Urinary bladder (tissue), 4 donors: Measurements from ENCODE around the gene PCDHB5. TPM values are rescaled to one million over a fixed set of nuclear protein-coding genes. Genes with fewer than 3 reads are reported as not detected.
"Not testable (repeated sequence)": the region's sequence is repeated elsewhere in the genome, so short reads cannot be mapped to it uniquely, and the experiment has no call there.

Experiments
- DNase-seq: peaks from one replicate; pipeline ENCODE4 v3.0.0-alpha.2; 2015; ENCODE audit errors: extremely low spot score
- H3K27ac ChIP-seq: one replicate; pipeline ENCODE4 v1.5.1; 2013; ENCODE audit warnings: low read depth, mild to moderate bottlenecking, moderate library complexity
- H3K36me3 ChIP-seq: one replicate; pipeline ENCODE4 v1.6.1; 2013; ENCODE audit warnings: mild to moderate bottlenecking, moderate library complexity; ENCODE audit not compliant: insufficient read depth
- H3K4me1 ChIP-seq: one replicate; pipeline ENCODE4 v1.6.1; 2013; ENCODE audit warnings: mild to moderate bottlenecking, moderate library complexity; ENCODE audit not compliant: insufficient read depth
- H3K4me3 ChIP-seq: one replicate; pipeline ENCODE4 v1.5.1; 2013; ENCODE audit warnings: low read depth, low read length
- WGBS: extraction: QIAGEN DNeasy Blood & Tissue Kit; methylation state at CpG from one replicate; pipeline ENCODE4 v1.1.7; 2013; 5-methylcytosine and 5-hydroxymethylcytosine counted together
- polyA plus RNA-seq: library from polyadenylated mRNA; stranded (reverse); fragments of 200-250 nt; gene quantifications from one replicate; pipeline ENCODE4 v1.2.3, GENCODE V29; 2013
- total RNA-seq: library from RNA; depleted of rRNA; stranded (reverse); fragments of >200 nt; gene quantifications from one replicate; pipeline ENCODE4 v1.2.3, GENCODE V29; 2014
- donor health status: healthy with polysubstance abuse.
- donor health status: healthy.

PCDHB5 gene
- total and polyA plus RNA-seq, 2 donors = 7.0 to 9.0 TPM

GRCh38 chr5:141123396-141124135 is 11.4 kb upstream of the PCDHB5 start:
- not testable (repeated sequence) for H3K4me3 ChIP-seq, DNase-seq
- WGBS = 33% methylated on average over 66 of the region's 73 CpGs

GRCh38 chr5:141127305-141127704 is 7.7 kb upstream of the PCDHB5 start:
- Histone ChIP-seq H3K4me1 (no peaks in the 10 kb centered on the region), H3K27ac (no peak overlapping the region), H3K36me3 (no peaks in the 10 kb centered on the region), H3K4me3 (no peak overlapping the region)
- DNase-seq = no peak
- WGBS = 96% methylated on average over 1 of the region's 1 CpG

More at GRCh38 chr5:141123396-141124135, 11.4 kb upstream of the PCDHB5 start:
- H3K36me3 ChIP-seq, H3K27ac ChIP-seq, H3K4me1 ChIP-seq: not testable (repeated sequence)

GRCh38 chr5:141135718-141136266 is 786 bp downstream of the PCDHB5 start:
- Histone ChIP-seq H3K4me3 (no peak overlapping the region), H3K36me3 (no peaks in the 10 kb centered on the region), H3K4me1 (no peaks in the 10 kb centered on the region), H3K27ac (no peak overlapping the region)
- WGBS = 39% methylated on average over 19 of the region's 19 CpGs
- no peak for DNase-seq

- WGBS = 47% methylated on average over 34 of the region's 34 CpGs
- H3K27ac ChIP-seq, H3K4me1 ChIP-seq, DNase-seq, H3K4me3 ChIP-seq, H3K36me3 ChIP-seq: not testable (repeated sequence)
Measured at GRCh38 chr5:141137346-141137745, 2.3 kb downstream of the PCDHB5 start.

GRCh38 chr5:141149812-141150211 is 14.8 kb downstream of the PCDHB5 start, which contains the start of gene PCDHB6:
TSS of gene PCDHB6 (plus strand) at chr5:141150057. CDS start at chr5:141150258, 201 bp downstream.
- WGBS = 12% methylated on average over 18 of the region's 18 CpGs
- H3K4me3 ChIP-seq = no peak within 1 kb of the TSS

GRCh38 chr5:141150224-141150992 is 15.4 kb downstream of the PCDHB5 start:
- Histone ChIP-seq H3K4me3 (no peak overlapping the region), H3K36me3 (no peaks in the 10 kb centered on the region), H3K27ac (no peak overlapping the region), H3K4me1 (no peaks in the 10 kb centered on the region)
- DNase-seq = no peak
- WGBS = 40% methylated on average over 33 of the region's 33 CpGs

More at GRCh38 chr5:141149812-141150211, 14.8 kb downstream of the PCDHB5 start, which contains the start of gene PCDHB6:
- Histone ChIP-seq H3K4me1 (no peaks in the 10 kb centered on the region), H3K36me3 (no peaks in the 10 kb centered on the region), H3K27ac (no peak within 1 kb of the TSS)
- DNase-seq = no peak

GRCh38 chr5:141150993-141151325 is 16.0 kb downstream of the PCDHB5 start:
- no peak for DNase-seq
- H3K4me1 ChIP-seq = no peaks in the 10 kb centered on the region
- WGBS = 32% methylated on average over 13 of the region's 13 CpGs
- no peaks in the 10 kb centered on the region for H3K36me3 ChIP-seq
- no peak overlapping the region for H3K27ac ChIP-seq
- no peak overlapping the region for H3K4me3 ChIP-seq

GRCh38 chr5:141151632-141152031 is 16.6 kb downstream of the PCDHB5 start:
- H3K4me3 ChIP-seq = not testable (repeated sequence)
- WGBS = 36% methylated on average over 35 of the region's 41 CpGs

GRCh38 chr5:141152096-141152495 is 17.1 kb downstream of the PCDHB5 start:
- not testable (repeated sequence) for H3K4me1 ChIP-seq, H3K36me3 ChIP-seq, H3K4me3 ChIP-seq, H3K27ac ChIP-seq, DNase-seq
- 30% methylated on average over 36 of the region's 36 CpGs for WGBS

More at GRCh38 chr5:141151632-141152031, 16.6 kb downstream of the PCDHB5 start:
- H3K36me3 ChIP-seq, H3K27ac ChIP-seq, H3K4me1 ChIP-seq, DNase-seq: not testable (repeated sequence)

- DNase-seq = no peak
- no peaks in the 10 kb centered on the region for H3K36me3 ChIP-seq
- no peak overlapping the region for H3K4me3 ChIP-seq
- no peaks in the 10 kb centered on the region for H3K4me1 ChIP-seq
- H3K27ac ChIP-seq = no peak overlapping the region
- WGBS = 34% methylated on average over 21 of the region's 21 CpGs
Measured at GRCh38 chr5:141155540-141156374, 20.8 kb downstream of the PCDHB5 start.

- H3K36me3 ChIP-seq, DNase-seq, H3K4me3 ChIP-seq, H3K4me1 ChIP-seq, H3K27ac ChIP-seq: not testable (repeated sequence)
- 37% methylated on average over 38 of the region's 38 CpGs for WGBS
Measured at GRCh38 chr5:141157356-141157755, 22.4 kb downstream of the PCDHB5 start.

GRCh38 chr5:141157901-141158300 is 22.9 kb downstream of the PCDHB5 start:
- not testable (repeated sequence) for H3K27ac ChIP-seq, H3K36me3 ChIP-seq, H3K4me3 ChIP-seq, H3K4me1 ChIP-seq, DNase-seq
- 37% methylated on average over 19 of the region's 28 CpGs for WGBS
